SK-N-SH (cell line): ENCODE measurements around the gene DIS3L2.
"Not testable (repeated sequence)": the region's sequence is repeated elsewhere in the genome, so short reads cannot be mapped to it uniquely, and the experiment has no call there.

Experiments
- CTCF ChIP-seq: fragments of 200-600 bp; sonication (generic); IDR thresholded peaks from 2 replicates; pipeline ENCODE4 v1.6.1; 2017; ENCODE audit warnings: antibody characterized with exemption, mild to moderate bottlenecking, moderate library complexity
- EZH2phosphoT487 ChIP-seq: fragments of 200-600 bp; sonication (generic); IDR thresholded peaks from 2 replicates; pipeline ENCODE4 v1.6.1; 2017; ENCODE audit warnings: low read depth, mixed run types, mild to moderate bottlenecking, antibody characterized with exemption, moderate library complexity, borderline replicate concordance
- TCF12 ChIP-seq: IDR thresholded peaks from 2 replicates; pipeline ENCODE4 v1.4.0; 2012
- ZBTB33 ChIP-seq: IDR thresholded peaks from 2 replicates; pipeline ENCODE4 v1.4.0; 2012; ENCODE audit warnings: low read depth, borderline replicate concordance

GRCh38 chr2:232036876-232037275 lies 75.4 kb downstream of the DIS3L2 start:
- TF ChIP-seq TCF12, CTCF, EZH2phosphoT487, ZBTB33: not testable (repeated sequence)
